ES-I3 (cell line): ENCODE measurements around the gene TMEM109.

Experiments
- H3K36me3 ChIP-seq: 2 replicates; pipeline ENCODE4 v1.6.1; 2013; ENCODE audit warnings: mild to moderate bottlenecking, low read length, control low read depth, moderate library complexity; ENCODE audit not compliant: insufficient read depth
- H3K4me1 ChIP-seq: 2 replicates; pipeline ENCODE4 v1.6.1; 2013; ENCODE audit warnings: mild to moderate bottlenecking, control low read depth, low read length; ENCODE audit not compliant: insufficient read depth
- H3K9ac ChIP-seq: 2 replicates; pipeline ENCODE4 v1.6.1; 2013; ENCODE audit warnings: low read depth, mild to moderate bottlenecking, low read length, moderate library complexity
- H3K9me3 ChIP-seq: 2 replicates; pipeline ENCODE4 v1.6.1; 2013; ENCODE audit warnings: mild to moderate bottlenecking, low read length, moderate library complexity; ENCODE audit not compliant: control insufficient read depth, insufficient read depth

Gene TMEM109

GRCh38 chr11:60873533-60873932 is 40.4 kb upstream of the TMEM109 start:
- H3K9me3 ChIP-seq, result no peaks in the 10 kb centered on the region
- peaks cover 12% of the 10 kb centered on the region; the same call in 1 of the 2 replicates for H3K4me1 ChIP-seq
- no peak overlapping the region for H3K9ac ChIP-seq
- no peaks in the 10 kb centered on the region for H3K36me3 ChIP-seq

- no peak overlapping the region for H3K9ac ChIP-seq
- no peaks in the 10 kb centered on the region for H3K36me3 ChIP-seq
- H3K4me1 ChIP-seq, result peaks cover 12% of the 10 kb centered on the region; the same call in 1 of the 2 replicates
- H3K9me3 ChIP-seq, result no peaks in the 10 kb centered on the region
These were observed 39.3 kb upstream of the TMEM109 start for GRCh38 chr11:60874421-60875365.

GRCh38 chr11:60875366-60876167 is 38.4 kb upstream of the TMEM109 start:
- Histone ChIP-seq H3K4me1 (peaks cover 12% of the 10 kb centered on the region; the same call in 1 of the 2 replicates), H3K9me3 (no peaks in the 10 kb centered on the region), H3K9ac (no peak overlapping the region), H3K36me3 (no peaks in the 10 kb centered on the region)

- peaks cover 12% of the 10 kb centered on the region; the same call in 1 of the 2 replicates for H3K4me1 ChIP-seq
- H3K9ac ChIP-seq, result no peak overlapping the region
- H3K36me3 ChIP-seq, result no peaks in the 10 kb centered on the region
- H3K9me3 ChIP-seq, result no peaks in the 10 kb centered on the region
These were observed 37.8 kb upstream of the TMEM109 start for GRCh38 chr11:60876168-60876485.

GRCh38 chr11:60878245-60879101 is 35.5 kb upstream of the TMEM109 start:
- H3K36me3 ChIP-seq, result no peaks in the 10 kb centered on the region
- H3K9ac ChIP-seq, result no peak overlapping the region
- H3K9me3 ChIP-seq, result no peaks in the 10 kb centered on the region
- H3K4me1 ChIP-seq, result peaks cover 1% of the 10 kb centered on the region; the same call in 1 of the 2 replicates

GRCh38 chr11:60879104-60879503 is 34.9 kb upstream of the TMEM109 start:
- H3K36me3 ChIP-seq, result no peaks in the 10 kb centered on the region
- no peaks in the 10 kb centered on the region for H3K9me3 ChIP-seq
- no peaks in the 10 kb centered on the region for H3K4me1 ChIP-seq
- H3K9ac ChIP-seq, result no peak overlapping the region

- Histone ChIP-seq H3K9ac (no peak overlapping the region), H3K4me1 (no peaks in the 10 kb centered on the region), H3K36me3 (no peaks in the 10 kb centered on the region), H3K9me3 (no peaks in the 10 kb centered on the region)
These were observed 33.9 kb upstream of the TMEM109 start for GRCh38 chr11:60879971-60880588.

GRCh38 chr11:60880643-60881282 is 33.2 kb upstream of the TMEM109 start:
- Histone ChIP-seq H3K4me1 (no peaks in the 10 kb centered on the region), H3K9ac (no peak overlapping the region), H3K9me3 (no peaks in the 10 kb centered on the region), H3K36me3 (no peaks in the 10 kb centered on the region)

- H3K9me3 ChIP-seq, result no peaks in the 10 kb centered on the region
- H3K9ac ChIP-seq, result no peak overlapping the region
- peaks cover 6% of the 10 kb centered on the region; the same call in 1 of the 2 replicates for H3K36me3 ChIP-seq
- no peaks in the 10 kb centered on the region for H3K4me1 ChIP-seq
These were observed 26.4 kb upstream of the TMEM109 start for GRCh38 chr11:60887556-60887955.

GRCh38 chr11:60889869-60890311 is 24.1 kb upstream of the TMEM109 start:
- Histone ChIP-seq H3K9ac (no peak overlapping the region), H3K4me1 (no peaks in the 10 kb centered on the region), H3K9me3 (no peaks in the 10 kb centered on the region), H3K36me3 (peaks cover 15% of the 10 kb centered on the region; the same call in 1 of the 2 replicates)

GRCh38 chr11:60890696-60891095 is 23.3 kb upstream of the TMEM109 start:
- Histone ChIP-seq H3K36me3 (peaks cover 16% of the 10 kb centered on the region; the same call in 1 of the 2 replicates), H3K9ac (no peak overlapping the region), H3K9me3 (no peaks in the 10 kb centered on the region), H3K4me1 (no peaks in the 10 kb centered on the region)

GRCh38 chr11:60891103-60891741 is 22.7 kb upstream of the TMEM109 start:
- H3K9ac ChIP-seq, result no peak overlapping the region
- H3K9me3 ChIP-seq, result no peaks in the 10 kb centered on the region
- H3K4me1 ChIP-seq, result no peaks in the 10 kb centered on the region
- H3K36me3 ChIP-seq, result peaks cover 16% of the 10 kb centered on the region

- peaks cover 39% of the 10 kb centered on the region for H3K36me3 ChIP-seq
- no peaks in the 10 kb centered on the region for H3K4me1 ChIP-seq
- H3K9ac ChIP-seq, result no peak overlapping the region
- H3K9me3 ChIP-seq, result no peaks in the 10 kb centered on the region
These were observed 18.3 kb upstream of the TMEM109 start for GRCh38 chr11:60895687-60896086.
